SJSA1 (cell line): ENCODE data around the gene PKDREJ. TPM values are rescaled to one million over a fixed set of nuclear protein-coding genes. Genes with fewer than 3 reads are reported as not detected.
"Not testable (repeated sequence)": the region's sequence is repeated elsewhere in the genome, so short reads cannot be mapped to it uniquely, and the experiment has no call there.

Experiments
- DNase-seq, 2 experiments: peaks; one replicate each; pipeline ENCODE4 v3.0.0-alpha.2; 2015 to 2020; ENCODE audit warnings: low spot score in 2 of 2, low read depth in 1 of 2
- H3K27ac ChIP-seq: fragments of 250-450 bp; sonication (Bioruptor Pico); 2 replicates; pipeline ENCODE4 v1.5.1; 2020; ENCODE audit warnings: mild to moderate bottlenecking, moderate library complexity
- H3K27me3 ChIP-seq: fragments of 250-450 bp; sonication (Bioruptor Pico); replicated peaks from 2 replicates; pipeline ENCODE4 v1.5.1; 2020; ENCODE audit warnings: mild to moderate bottlenecking, moderate library complexity
- H3K36me3 ChIP-seq: fragments of 250-450 bp; sonication (Bioruptor Pico); 2 replicates; pipeline ENCODE4 v1.5.1; 2020; ENCODE audit warnings: mild to moderate bottlenecking
- H3K4me1 ChIP-seq: fragments of 250-450 bp; sonication (Bioruptor Pico); replicated peaks from 2 replicates; pipeline ENCODE4 v1.6.1; 2021; ENCODE audit warnings: mild to moderate bottlenecking
- H3K4me3 ChIP-seq: fragments of 250-450 bp; sonication (Bioruptor Pico); 2 replicates; pipeline ENCODE4 v1.5.1; 2020; ENCODE audit warnings: mild to moderate bottlenecking
- H3K9me3 ChIP-seq: fragments of 250-450 bp; sonication (Bioruptor Pico); replicated peaks from 2 replicates; pipeline ENCODE4 v1.5.1; 2020; ENCODE audit warnings: mild to moderate bottlenecking
- total RNA-seq: library from RNA; depleted of rRNA; stranded (reverse); fragments of >200 nt; shearing (Covaris generic); gene quantifications from 2 replicates; pipeline ENCODE4 v1.2.3, GENCODE V29; 2014

The PKDREJ gene
- total RNA-seq, 1 experiment from 2014 or later = not detected

- Histone ChIP-seq H3K9me3 (peaks cover 19% of the 10 kb centered on the region), H3K4me1 (peaks cover 19% of the 10 kb centered on the region), H3K36me3 (peaks cover 16% of the 10 kb centered on the region)
- not testable (repeated sequence) for H3K4me3 ChIP-seq, H3K27me3 ChIP-seq, DNase-seq, H3K27ac ChIP-seq
Measured at GRCh38 chr22:46265627-46266026, 2.5 kb upstream of the PKDREJ start.

DNA sequence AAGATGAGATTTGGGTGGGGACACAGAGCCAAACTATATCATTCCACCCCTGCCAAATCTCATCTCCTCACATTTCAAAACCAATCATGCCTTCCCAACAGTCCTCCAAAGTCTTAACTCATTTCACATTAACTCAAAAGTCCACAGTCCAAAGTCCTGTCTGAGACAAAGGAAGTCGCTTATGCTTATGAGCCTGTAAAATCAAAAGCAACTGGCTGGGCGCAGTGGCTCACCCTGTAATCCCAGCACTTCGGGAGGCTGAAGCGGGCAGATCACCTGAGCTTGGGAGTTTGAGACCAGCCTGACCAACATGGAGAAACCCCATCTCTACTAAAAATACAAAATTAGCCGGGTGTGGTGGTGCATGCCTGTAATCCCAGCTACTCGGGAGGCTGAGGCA, 1.4 kb upstream of the PKDREJ start:
- H3K27me3 ChIP-seq, H3K36me3 ChIP-seq, H3K4me3 ChIP-seq, H3K27ac ChIP-seq, DNase-seq: not testable (repeated sequence)
- H3K9me3 ChIP-seq = peaks cover 19% of the 10 kb centered on the region
- peaks cover 19% of the 10 kb centered on the region for H3K4me1 ChIP-seq

GRCh38 chr22:46262449-46263215, 511 bp downstream of the PKDREJ start:
- DNase-seq = no peak
- Histone ChIP-seq H3K4me1 (peaks cover 6% of the 10 kb centered on the region; the same call in 1 of the 2 replicates), H3K27ac (no peak overlapping the region), H3K9me3 (peaks cover 23% of the 10 kb centered on the region), H3K4me3 (no peak overlapping the region), H3K27me3 (peaks cover 6% of the 10 kb centered on the region), H3K36me3 (no peaks in the 10 kb centered on the region)

- no peak for DNase-seq
- Histone ChIP-seq H3K27ac (no peak overlapping the region), H3K9me3 (peaks cover 15% of the 10 kb centered on the region), H3K27me3 (peaks cover 6% of the 10 kb centered on the region), H3K4me1 (no peaks in the 10 kb centered on the region; the same call in 1 of the 2 replicates), H3K36me3 (no peaks in the 10 kb centered on the region), H3K4me3 (no peak overlapping the region)
Measured at GRCh38 chr22:46260038-46260437, 3.1 kb downstream of the PKDREJ start.

DNA sequence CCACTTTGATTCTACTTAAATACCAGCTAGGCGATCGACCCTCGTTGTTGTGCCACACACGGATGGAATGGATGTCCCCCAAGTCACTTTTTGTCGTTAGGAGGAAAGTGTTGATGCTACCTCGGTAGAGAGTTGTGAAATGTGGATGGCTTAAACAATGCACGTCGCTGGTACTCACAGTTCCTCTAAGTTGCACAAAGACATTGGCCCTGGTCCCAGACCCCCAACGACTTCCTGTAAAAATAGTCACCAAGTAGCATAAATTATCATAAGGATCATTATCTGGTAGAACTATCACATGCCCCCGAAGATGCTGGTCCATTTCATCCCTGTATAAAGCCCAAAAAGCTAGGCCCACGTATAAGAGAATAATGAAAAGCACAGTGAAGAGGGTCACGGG, 3.8 kb downstream of the PKDREJ start:
- Histone ChIP-seq H3K4me1 (no peaks in the 10 kb centered on the region; the same call in 1 of the 2 replicates), H3K27ac (no peak overlapping the region), H3K36me3 (no peaks in the 10 kb centered on the region), H3K9me3 (peaks cover 15% of the 10 kb centered on the region), H3K27me3 (peaks cover 6% of the 10 kb centered on the region), H3K4me3 (no peak overlapping the region)
- no peak for DNase-seq

DNA sequence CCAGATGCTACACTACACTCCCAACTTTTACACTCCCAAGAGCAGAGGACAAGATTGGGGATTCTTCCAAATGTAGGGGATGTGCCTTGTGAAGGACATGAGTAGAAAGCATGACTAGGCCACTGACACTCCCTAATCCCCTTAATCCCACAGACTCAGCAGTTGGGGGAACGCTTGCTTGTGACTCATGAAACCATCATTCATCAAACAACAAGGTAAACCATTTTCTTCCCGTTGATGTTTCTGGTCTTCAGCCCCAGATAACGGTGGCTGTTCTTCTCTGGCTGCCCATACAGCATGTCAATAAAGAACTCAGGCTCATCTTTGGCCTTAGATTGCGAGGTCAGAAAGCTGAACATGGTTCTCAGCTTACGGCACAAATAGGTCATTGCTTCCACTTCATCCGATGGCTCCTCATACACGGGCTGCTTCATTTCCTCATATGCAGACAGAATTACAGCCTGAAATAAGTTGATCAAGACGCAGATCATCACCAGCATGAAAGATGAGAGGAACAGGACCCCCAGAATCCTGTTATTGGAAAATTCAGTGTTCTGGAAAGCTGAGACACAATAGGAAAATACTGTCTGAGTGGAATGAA, 6.7 kb downstream of the PKDREJ start:
- Histone ChIP-seq H3K4me1 (peaks cover 1% of the 10 kb centered on the region), H3K9me3 (peaks cover 4% of the 10 kb centered on the region; the same call in 1 of the 2 replicates), H3K4me3 (no peak overlapping the region), H3K27ac (no peak overlapping the region), H3K36me3 (no peaks in the 10 kb centered on the region), H3K27me3 (peaks cover 4% of the 10 kb centered on the region)
- no peak for DNase-seq

GRCh38 chr22:46251816-46252380, 11.2 kb downstream of the PKDREJ start:
- H3K9me3 ChIP-seq = no peaks in the 10 kb centered on the region
- no peaks in the 10 kb centered on the region for H3K27me3 ChIP-seq
- H3K4me1 ChIP-seq = peaks cover 18% of the 10 kb centered on the region
- no peak for DNase-seq
- H3K36me3 ChIP-seq = 0 out of 2 replicates have a peak, but pooled peaks cover 7% of the 10 kb centered on the region
- H3K27ac ChIP-seq = no peak overlapping the region
- no peak overlapping the region for H3K4me3 ChIP-seq

DNA sequence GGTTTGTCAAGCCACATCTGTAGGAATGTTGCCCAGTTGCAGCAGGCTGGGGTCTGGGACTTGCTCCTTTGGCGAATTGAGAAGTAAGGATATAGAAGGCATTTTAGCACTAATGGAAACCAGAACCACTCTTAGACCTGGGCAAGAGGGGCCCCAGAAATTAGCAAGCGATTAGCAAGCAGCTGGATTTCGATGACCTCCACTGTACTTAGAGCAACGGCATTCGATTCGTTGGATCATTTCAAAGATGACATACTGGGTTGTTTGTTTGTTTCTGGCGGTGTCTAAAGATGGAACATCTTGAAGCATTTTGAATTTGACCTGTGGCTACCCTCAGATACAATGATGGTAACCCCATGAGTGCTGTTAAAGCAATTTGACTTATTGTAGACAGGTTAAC, 11.9 kb downstream of the PKDREJ start:
- no peak for DNase-seq
- peak overlapping the region; percentile 86; the same call in 1 of the 2 replicates for H3K4me3 ChIP-seq
- H3K27me3 ChIP-seq = no peaks in the 10 kb centered on the region
- H3K27ac ChIP-seq = no peak overlapping the region
- 0 out of 2 replicates have a peak, but pooled peaks cover 7% of the 10 kb centered on the region for H3K36me3 ChIP-seq
- peaks cover 18% of the 10 kb centered on the region for H3K4me1 ChIP-seq
- no peaks in the 10 kb centered on the region for H3K9me3 ChIP-seq

DNA sequence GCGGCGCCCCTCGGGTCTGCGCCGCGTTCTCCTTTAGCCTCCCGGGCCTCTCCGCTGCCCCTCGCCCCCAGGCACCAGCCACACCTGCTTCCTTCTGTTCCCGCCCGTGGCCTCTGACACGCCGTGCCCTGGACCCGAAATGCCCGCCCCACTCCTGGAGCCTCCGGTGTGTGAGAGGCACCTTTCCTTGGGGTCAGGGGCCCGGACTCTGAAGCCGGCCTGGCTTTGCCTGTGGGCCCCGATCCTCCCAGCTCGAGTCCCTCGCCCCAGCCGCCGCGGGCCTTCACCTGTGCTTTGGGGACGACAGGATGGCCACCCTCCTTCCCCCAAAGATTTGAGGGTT, 12.4 kb downstream of the PKDREJ start:
- H3K27ac ChIP-seq = 0 out of 2 replicates have a peak overlapping the region, but pooled peaks have one; percentile 33
- H3K9me3 ChIP-seq = no peaks in the 10 kb centered on the region
- 0 out of 2 replicates have a peak, but pooled peaks cover 7% of the 10 kb centered on the region for H3K36me3 ChIP-seq
- peaks cover 18% of the 10 kb centered on the region for H3K4me1 ChIP-seq
- no peak for DNase-seq
- peak overlapping the region; percentile 86 for H3K4me3 ChIP-seq
- no peaks in the 10 kb centered on the region for H3K27me3 ChIP-seq

GRCh38 chr22:46250035-46250782, 12.9 kb downstream of the PKDREJ start, which contains the start of gene CDPF1:
Gene CDPF1, minus strand, starts transcription at chr22:46250293. Its CDS starts 2,009 bp downstream, at chr22:46248284.
- H3K36me3 ChIP-seq = 0 out of 2 replicates have a peak, but pooled peaks cover 7% of the 10 kb centered on the region

GRCh38 chr22:46247443-46247975, 15.6 kb downstream of the PKDREJ start:
- Histone ChIP-seq H3K4me1 (peaks cover 18% of the 10 kb centered on the region), H3K36me3 (peaks cover 18% of the 10 kb centered on the region; the same call in 1 of the 2 replicates), H3K9me3 (no peaks in the 10 kb centered on the region), H3K4me3 (no peak overlapping the region), H3K27me3 (no peaks in the 10 kb centered on the region), H3K27ac (no peak overlapping the region)
- DNase-seq = no peak

More at GRCh38 chr22:46250035-46250782, 12.9 kb downstream of the PKDREJ start, which contains the start of gene CDPF1:
- Histone ChIP-seq H3K9me3 (no peaks in the 10 kb centered on the region), H3K27ac (peak within 1 kb of the TSS; percentile 67), H3K4me1 (peaks cover 18% of the 10 kb centered on the region), H3K27me3 (no peaks in the 10 kb centered on the region), H3K4me3 (peak within 1 kb of the TSS; percentile 86)
- peak; percentile 87 to 90 for DNase-seq

GRCh38 chr22:46246178-46246577, 17.0 kb downstream of the PKDREJ start:
- H3K9me3 ChIP-seq = no peaks in the 10 kb centered on the region
- peaks cover 14% of the 10 kb centered on the region for H3K4me1 ChIP-seq
- H3K36me3 ChIP-seq = peaks cover 18% of the 10 kb centered on the region; the same call in 1 of the 2 replicates
- no peaks in the 10 kb centered on the region for H3K27me3 ChIP-seq
- H3K27ac ChIP-seq = no peak overlapping the region
- no peak for DNase-seq
- H3K4me3 ChIP-seq = no peak overlapping the region

DNA sequence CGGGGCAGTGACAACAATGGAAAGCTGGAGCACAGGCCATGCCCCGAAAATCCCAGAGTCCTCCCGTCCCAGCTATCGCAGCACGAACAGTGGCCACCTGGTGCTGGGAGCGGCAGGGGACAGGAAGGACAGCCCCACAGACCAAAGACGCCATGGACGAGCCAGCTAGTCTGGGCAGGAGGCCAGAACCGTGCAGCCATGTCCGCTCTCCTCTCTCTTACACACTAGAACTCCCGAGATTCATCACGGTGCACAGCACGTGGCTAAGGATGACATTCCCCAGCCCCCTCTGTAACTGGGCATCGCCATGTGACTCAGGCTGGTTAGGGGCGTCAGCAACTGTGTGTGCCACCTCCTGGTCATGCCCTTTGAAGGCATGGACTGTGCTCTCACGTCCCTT, 17.6 kb downstream of the PKDREJ start:
- Histone ChIP-seq H3K36me3 (peaks cover 17% of the 10 kb centered on the region; the same call in 1 of the 2 replicates), H3K27me3 (no peaks in the 10 kb centered on the region), H3K4me1 (peaks cover 8% of the 10 kb centered on the region), H3K27ac (no peak overlapping the region), H3K4me3 (no peak overlapping the region), H3K9me3 (no peaks in the 10 kb centered on the region)
- no peak for DNase-seq
